Measurements from ENCODE around the gene PAQR9. TPM values are rescaled to one million over a fixed set of nuclear protein-coding genes. Genes with fewer than 3 reads are reported as not detected.

Gene PAQR9
- total and polyA plus RNA-seq, 2 donors (not counting 3 experiments of a cell fraction or from before 2014, with no cell fraction given), result not detected

DNA sequence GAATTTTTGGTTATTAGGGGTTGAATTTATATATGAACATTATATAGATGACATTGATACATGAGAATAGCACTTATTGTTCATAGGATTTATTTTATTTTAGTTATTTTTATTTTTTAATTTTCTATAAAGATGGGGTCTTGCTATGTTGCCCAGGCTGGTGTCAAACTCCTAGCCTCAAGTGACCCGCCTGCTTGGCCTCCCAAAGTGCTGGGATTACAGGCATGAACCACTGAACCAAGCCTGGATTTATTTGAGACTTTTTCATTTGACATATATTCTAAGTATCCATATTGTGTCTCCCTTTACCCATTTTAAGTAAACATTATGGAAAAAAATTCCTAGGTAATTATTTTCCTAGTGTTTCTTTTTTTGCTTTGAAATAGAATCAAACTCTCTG lies 12.5 kb downstream of the PAQR9 start:
- no peak overlapping the region for H3K9ac ChIP-seq (replicated peaks; ENCODE audit: extremely low read depth, insufficient read depth, low read length)
- dilution Hi-C loops (cut with MboI; ENCODE audit: extremely low pct_ligation_motif_present, low sequenced_read_pairs) (no loop called here), intact Hi-C loops (cut with micrococcal nuclease) (no loop called here)
- no peaks in the 10 kb centered on the region for H3K4me1 ChIP-seq (ENCODE audit: control insufficient read depth, extremely low read depth, insufficient read depth, low read length)
- POLR2A ChIA-PET, result no interaction called here
- H3K27me3 ChIP-seq (ENCODE audit: control insufficient read depth in 2 of 2, insufficient read depth in 2 of 2, low read length in 2 of 2), result peaks cover 38 to 79% of the 10 kb centered on the region in 2 experiments
- DNase-seq (ENCODE audit: low read depth, low spot score) (no peak), FAIRE-seq (no peak)
- H3K27ac ChIP-seq (ENCODE audit: insufficient read depth, low read depth, low read length), result no peak overlapping the region
- BruUV-seq (replicated peaks), result no TSS peak
- TF ChIP-seq POLR2AphosphoS5 (IDR thresholded peaks at IDR 0.05; ENCODE audit: insufficient read depth, low read depth, low read length), result no peak
- TF ChIP-seq EZH2 (IDR thresholded peaks at IDR 0.05; ENCODE audit: borderline replicate concordance, low read depth, low read length, severe bottlenecking), result no peak
- no peak for TF ChIP-seq FOS (IDR thresholded peaks at IDR 0.05; ENCODE audit: borderline replicate concordance, insufficient read depth, low read length)
- TF ChIP-seq GATA2 (IDR thresholded peaks at IDR 0.05; ENCODE audit: insufficient read depth, insufficient read length, low read depth, low read length), result no peak
- no peak for TF ChIP-seq JUN (IDR thresholded peaks at IDR 0.05; ENCODE audit: borderline replicate concordance, insufficient read depth, insufficient read length, low read depth)
- TF ChIP-seq, protein P1, sequence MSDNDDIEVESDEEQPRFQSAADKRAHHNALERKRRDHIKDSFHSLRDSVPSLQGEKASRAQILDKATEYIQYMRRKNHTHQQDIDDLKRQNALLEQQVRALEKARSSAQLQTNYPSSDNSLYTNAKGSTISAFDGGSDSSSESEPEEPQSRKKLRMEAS (IDR thresholded peaks at IDR 0.05; ENCODE audit: insufficient read depth, insufficient read length), result no peak
- TF ChIP-seq CTCF (IDR thresholded peaks at IDR 0.05; ENCODE audit: extremely low read depth in 1 of 2, insufficient read depth in 1 of 2, low read depth in 1 of 2, low read length in 2 of 2), result no peak
- no peak overlapping the region for H3K4me2 ChIP-seq (ENCODE audit: insufficient read depth, low read length)
- H3K4me3 ChIP-seq (replicated peaks in 1 of 3; ENCODE audit: insufficient read depth in 1 of 3, low read depth in 1 of 3, low read length in 3 of 3), result no peak overlapping the region
- H3K79me2 ChIP-seq (ENCODE audit: control insufficient read depth, insufficient read depth, low read length), result no peaks in the 10 kb centered on the region
- H4K20me1 ChIP-seq (replicated peaks; ENCODE audit: control insufficient read depth, extremely low read depth, insufficient read depth, low read length), result no peaks in the 10 kb centered on the region
- no peaks in the 10 kb centered on the region for H3K9me3 ChIP-seq (replicated peaks; ENCODE audit: control insufficient read depth, insufficient read depth, low read length)
- CTCF ChIA-PET, result no interaction called here
- H2AFZ ChIP-seq (ENCODE audit: low read depth, low read length), result no peak overlapping the region
- H3K9me1 ChIP-seq (replicated peaks; ENCODE audit: control insufficient read depth, extremely low read depth, insufficient read depth, low read length), result no peaks in the 10 kb centered on the region
- no peaks in the 10 kb centered on the region for H3K36me3 ChIP-seq (ENCODE audit: control insufficient read depth in 2 of 2, extremely low read depth in 1 of 2, insufficient read depth in 2 of 2, low read length in 2 of 2)

All from endothelial cell of umbilical vein (primary cell).